Neuronal stem cell (in vitro differentiated cells): ENCODE results near the gene MYADML2.

ENCODE experiments used
- DNase-seq: peaks from one replicate; pipeline ENCODE4 v3.0.0-alpha.2; 2013; ENCODE audit warnings: low spot score
- H2AFZ ChIP-seq: one replicate; pipeline ENCODE4 v1.6.1; 2013; ENCODE audit warnings: mild to moderate bottlenecking, low read length, inconsistent platforms
- H2AK5ac ChIP-seq: 2 replicates; pipeline ENCODE4 v1.6.1; 2013; ENCODE audit warnings: low read depth, mild to moderate bottlenecking, inconsistent platforms, low read length, moderate library complexity, mixed read lengths
- H2BK120ac ChIP-seq: 2 replicates; pipeline ENCODE4 v1.6.1; 2013; ENCODE audit warnings: low read depth, mild to moderate bottlenecking, inconsistent platforms, low read length, moderate library complexity, mixed read lengths
- H2BK12ac ChIP-seq: one replicate; pipeline ENCODE4 v1.6.1; 2013; ENCODE audit warnings: low read length, inconsistent platforms
- H2BK15ac ChIP-seq: 2 replicates; pipeline ENCODE4 v1.6.1; 2013; ENCODE audit warnings: mild to moderate bottlenecking, low read length, inconsistent platforms, mixed read lengths
- H2BK5ac ChIP-seq: one replicate; pipeline ENCODE4 v1.6.1; 2013; ENCODE audit warnings: inconsistent platforms, mild to moderate bottlenecking, low read length, moderate library complexity
- H3K14ac ChIP-seq: one replicate; pipeline ENCODE4 v1.6.1; 2013; ENCODE audit warnings: low read length, inconsistent platforms
- H3K18ac ChIP-seq: 2 replicates; pipeline ENCODE4 v1.6.1; 2013; ENCODE audit warnings: low read length, inconsistent platforms
- H3K23ac ChIP-seq: 2 replicates; pipeline ENCODE4 v1.6.1; 2013; ENCODE audit warnings: low read depth, mild to moderate bottlenecking, mixed read lengths, low read length, inconsistent platforms; ENCODE audit not compliant: poor library complexity
- H3K27ac ChIP-seq: replicated peaks from 3 replicates; pipeline ENCODE4 v1.5.1; 2013; ENCODE audit warnings: low read length, inconsistent platforms
- H3K27me3 ChIP-seq, 3 experiments: 2 replicates each; pipeline ENCODE4 v1.6.1; 2013; ENCODE audit warnings: low read length in 3 of 3, mild to moderate bottlenecking in 2 of 3, inconsistent platforms in 1 of 3, low read depth in 1 of 3, mixed read lengths in 1 of 3, moderate library complexity in 1 of 3; ENCODE audit not compliant: control insufficient read depth in 3 of 3, insufficient read depth in 3 of 3
- H3K36me3 ChIP-seq, 2 donors: replicated peaks in 1 of 2; 2 replicates each; pipeline ENCODE4 v1.6.1; 2013; ENCODE audit warnings: low read length in 2 of 2; ENCODE audit not compliant: control insufficient read depth in 2 of 2, insufficient read depth in 2 of 2
- H3K4ac ChIP-seq: 2 replicates; pipeline ENCODE4 v1.6.1; 2013; ENCODE audit warnings: inconsistent platforms, mild to moderate bottlenecking, low read length, moderate library complexity
- H3K4me1 ChIP-seq, 2 donors: 1 replicate in 1 of 2; 2 replicates in 1 of 2; pipeline ENCODE4 v1.6.1; 2013; ENCODE audit warnings: low read length in 2 of 2, low read depth in 1 of 2; ENCODE audit not compliant: control insufficient read depth in 2 of 2, insufficient read depth in 1 of 2
- H3K4me2 ChIP-seq: one replicate; pipeline ENCODE4 v1.6.1; 2013; ENCODE audit warnings: mild to moderate bottlenecking, low read length, inconsistent platforms; ENCODE audit not compliant: insufficient read depth, poor library complexity, severe bottlenecking
- H3K4me3 ChIP-seq, 2 donors: 2 replicates each; pipeline ENCODE4 v1.5.1; 2013; ENCODE audit warnings: low read length in 2 of 2, mild to moderate bottlenecking in 2 of 2, inconsistent platforms in 1 of 2, moderate library complexity in 1 of 2
- H3K79me1 ChIP-seq: one replicate; pipeline ENCODE4 v1.6.1; 2013; ENCODE audit warnings: low read depth, mild to moderate bottlenecking, inconsistent platforms, low read length, moderate library complexity
- H3K9ac ChIP-seq: one replicate; pipeline ENCODE4 v1.6.1; 2013; ENCODE audit warnings: mild to moderate bottlenecking, low read depth, low read length, inconsistent platforms; ENCODE audit not compliant: poor library complexity
- H3K9me3 ChIP-seq, 2 donors: replicated peaks in 1 of 2; 2 replicates each; pipeline versions ENCODE3 to v1.6.1; 2013; ENCODE audit warnings: low read length in 2 of 2, mild to moderate bottlenecking in 2 of 2, inconsistent platforms in 1 of 2, low read depth in 1 of 2, mixed read lengths in 1 of 2, moderate library complexity in 1 of 2; ENCODE audit not compliant: control insufficient read depth in 2 of 2, insufficient read depth in 1 of 2
- H4K8ac ChIP-seq: one replicate; pipeline ENCODE4 v1.6.1; 2013; ENCODE audit warnings: low read depth, mild to moderate bottlenecking, inconsistent platforms, low read length, moderate library complexity
- H4K91ac ChIP-seq: one replicate; pipeline ENCODE4 v1.6.1; 2013; ENCODE audit warnings: low read length, low read depth, mild to moderate bottlenecking, inconsistent platforms; ENCODE audit not compliant: poor library complexity
- WGBS, 2 donors: extraction: QIAGEN DNeasy Blood & Tissue Kit; methylation state at CpG; one replicate each; pipeline ENCODE4 v1.1.7; 2013; ENCODE audit warnings: missing lambda C conversion rate in 2 of 2, mixed read lengths in 1 of 2; ENCODE audit not compliant: insufficient read length in 2 of 2, insufficient replicate concordance in 1 of 2; ENCODE audit errors: extremely low coverage in 2 of 2; 5-methylcytosine and 5-hydroxymethylcytosine counted together

MYADML2 gene

DNA sequence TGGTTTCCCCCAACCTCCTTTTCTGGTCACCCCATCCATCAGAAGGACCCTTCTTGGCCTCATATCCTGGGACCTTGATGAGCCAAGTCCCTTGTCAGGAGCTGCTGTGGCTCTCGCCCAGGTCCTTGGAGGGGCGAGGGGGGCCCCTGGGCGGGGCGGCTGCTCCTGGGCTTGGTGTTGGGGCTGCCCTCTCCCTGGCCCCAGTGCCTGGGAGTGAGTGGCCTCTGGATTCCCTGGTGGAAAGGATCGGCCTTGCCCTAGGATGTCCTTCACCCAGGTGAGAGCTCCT is 20.2 kb upstream of the MYADML2 start:
- Histone ChIP-seq H3K9me3 (no peaks in the 10 kb centered on the region), H4K8ac (no peak overlapping the region), H3K36me3 (no peaks in the 10 kb centered on the region), H2BK15ac (peak overlapping the region; percentile 100), H2BK120ac (peak overlapping the region; percentile 96), H3K18ac (peak overlapping the region; percentile 50), H3K27ac (no peak overlapping the region), H3K14ac (no peak overlapping the region), H3K27me3 (peaks cover 8 to 42% (median 25%) of the 10 kb centered on the region in 3 experiments), H3K79me1 (peaks cover 1% of the 10 kb centered on the region), H2BK12ac (peak overlapping the region; percentile 4), H3K23ac (peak overlapping the region; percentile 55), H3K4me3 (no peak overlapping the region), H3K9ac (no peak overlapping the region), H2BK5ac (peak overlapping the region; percentile 84), H2AK5ac (peak overlapping the region; percentile 16), H4K91ac (peak overlapping the region; percentile 94), H3K4ac (no peak overlapping the region), H2AFZ (peak overlapping the region; percentile 61), H3K4me2 (peak overlapping the region; percentile 12), H3K4me1 (peaks cover 16 to 35% of the 10 kb centered on the region in 2 donors)
- DNase-seq, result no peak
- no CpG with 5 or more reads among the region's 5 CpGs for WGBS, 2 donors

GRCh38 chr17:81966343-81967243 is 19.6 kb upstream of the MYADML2 start:
- H2BK15ac ChIP-seq, result peak overlapping the region; percentile 100
- H3K27me3 ChIP-seq, result peaks cover 13 to 48% (median 31%) of the 10 kb centered on the region in 3 experiments
- H3K23ac ChIP-seq, result peak overlapping the region; percentile 43
- H4K8ac ChIP-seq, result no peak overlapping the region
- H3K4ac ChIP-seq, result peak overlapping the region; percentile 66
- H3K9me3 ChIP-seq, result no peaks in the 10 kb centered on the region
- peak overlapping the region; percentile 61 for H2AFZ ChIP-seq
- peaks cover 1% of the 10 kb centered on the region for H3K79me1 ChIP-seq
- H4K91ac ChIP-seq, result no peak overlapping the region
- H3K4me1 ChIP-seq, result peaks cover 18 to 36% of the 10 kb centered on the region in 2 donors
- no CpG with 5 or more reads among the region's 41 CpGs for WGBS, 2 donors
- peak overlapping the region; percentile 2 for H3K14ac ChIP-seq
- H3K36me3 ChIP-seq, result no peaks in the 10 kb centered on the region
- H3K4me2 ChIP-seq, result peak overlapping the region; percentile 12
- H2BK120ac ChIP-seq, result peak overlapping the region; percentile 96
- H3K9ac ChIP-seq, result peak overlapping the region; percentile 70
- H3K4me3 ChIP-seq, result no peak overlapping the region
- H2AK5ac ChIP-seq, result peak overlapping the region; percentile 16
- no peak for DNase-seq
- peak overlapping the region; percentile 50 for H3K18ac ChIP-seq
- peak overlapping the region; percentile 86 for H2BK12ac ChIP-seq
- no peak overlapping the region for H3K27ac ChIP-seq
- peak overlapping the region; percentile 84 for H2BK5ac ChIP-seq

DNA sequence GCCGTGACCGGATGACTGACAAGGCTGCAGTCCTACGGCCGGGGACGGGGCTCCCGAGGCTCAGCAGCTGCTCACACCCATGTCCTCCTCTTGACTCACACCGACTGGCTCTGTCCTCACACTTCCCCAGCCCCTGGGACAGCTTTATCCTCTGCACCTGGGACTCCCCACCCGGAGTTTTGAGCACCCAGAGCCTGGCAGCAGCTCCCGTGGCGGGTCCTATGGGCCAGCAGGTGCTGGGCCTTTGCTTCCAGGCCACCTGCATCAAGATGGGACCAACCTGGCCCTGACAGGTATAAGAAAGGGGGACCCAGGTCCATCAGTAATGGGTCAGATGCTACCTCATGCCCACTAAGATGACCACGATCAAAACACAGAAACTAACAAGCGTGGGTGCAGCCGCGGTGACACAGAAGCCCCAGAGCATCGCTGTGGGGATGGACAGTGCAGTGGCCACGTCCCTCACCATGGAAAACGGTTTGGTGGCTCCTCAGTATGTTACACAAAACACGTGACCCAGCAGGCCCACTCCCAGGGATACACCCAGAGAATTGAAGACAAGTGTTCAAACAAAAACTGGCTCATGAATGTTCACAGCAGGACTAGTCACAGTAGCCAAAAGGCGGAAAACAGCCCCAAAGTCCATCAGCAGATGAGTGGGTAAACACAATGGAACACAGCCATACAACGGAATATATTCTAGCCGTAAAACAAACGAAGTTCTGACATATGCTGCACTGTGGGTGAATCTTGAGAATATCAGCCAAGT is 17.2 kb upstream of the MYADML2 start:
- Histone ChIP-seq H3K9me3 (no peaks in the 10 kb centered on the region), H3K36me3 (no peaks in the 10 kb centered on the region), H3K4me1 (peaks cover 18 to 36% of the 10 kb centered on the region in 2 donors), H4K8ac (no peak overlapping the region), H3K27ac (no peak overlapping the region), H2BK5ac (no peak overlapping the region), H2BK120ac (no peak overlapping the region), H4K91ac (no peak overlapping the region), H2BK12ac (no peak overlapping the region), H3K9ac (no peak overlapping the region), H3K4me3 (no peak overlapping the region), H2AFZ (no peak overlapping the region), H3K4ac (no peak overlapping the region), H3K4me2 (no peak overlapping the region), H3K27me3 (peaks cover 26 to 67% (median 53%) of the 10 kb centered on the region in 3 experiments), H2BK15ac (peak overlapping the region; percentile 10), H3K79me1 (peaks cover 1% of the 10 kb centered on the region), H2AK5ac (peak overlapping the region; percentile 35), H3K18ac (no peak overlapping the region), H3K14ac (no peak overlapping the region), H3K23ac (no peak overlapping the region)
- no CpG with 5 or more reads among the region's 22 CpGs for WGBS, 2 donors
- no peak for DNase-seq
